Effector memory CD8-positive, alpha-beta T cell (primary cell): Measurements from ENCODE around the gene MIGA2.
A peak's percentile ranks its signal among the peaks of the same experiment; 100 is the strongest.
"Not testable (repeated sequence)": the region's sequence is repeated elsewhere in the genome, so short reads cannot be mapped to it uniquely, and the experiment has no call there.

Experiments
- ATAC-seq: fragments of 150-1000 bp; cut with Tn5 transposase; replicated peaks from 2 replicates; pipeline ENCODE4 v1.10.0; 2021; ENCODE audit warnings: mild to moderate bottlenecking, moderate library complexity
- DNase-seq, 3 experiments: peaks; one replicate each; pipeline ENCODE4 v3.0.0; 2021
- H3K27ac Mint-ChIP-seq, 2 donors: one replicate each; pipeline ENCODE4 v1.8.0; 2022; ENCODE audit warnings: mild to moderate bottlenecking in 2 of 2, mixed read lengths in 2 of 2, moderate library complexity in 2 of 2
- H3K27me3 Mint-ChIP-seq, 2 donors: one replicate each; pipeline ENCODE4 v1.8.0; 2022; ENCODE audit warnings: mixed read lengths in 2 of 2
- H3K36me3 Mint-ChIP-seq: one replicate; pipeline ENCODE4 v1.8.0; 2022; ENCODE audit warnings: mild to moderate bottlenecking, moderate library complexity, mixed read lengths; ENCODE audit not compliant: insufficient read depth
- H3K4me1 Mint-ChIP-seq, 2 donors: one replicate each; pipeline ENCODE4 v1.8.0; 2022; ENCODE audit warnings: low read depth in 2 of 2, mixed read lengths in 2 of 2
- H3K4me3 Mint-ChIP-seq, 2 donors: one replicate each; pipeline ENCODE4 v1.8.0; 2022; ENCODE audit warnings: mild to moderate bottlenecking in 2 of 2, mixed read lengths in 2 of 2, moderate library complexity in 2 of 2
- H3K9me3 Mint-ChIP-seq, 2 donors: one replicate each; pipeline ENCODE4 v1.8.0; 2022; ENCODE audit warnings: mixed read lengths in 2 of 2
- total RNA-seq, 9 experiments: gene quantifications; one replicate each; lab custom pipeline; 2026; lab: John Stamatoyannopoulos, UW

The MIGA2 gene
- 50.9 to 98.8 (median 65.4) reads per million in 9 experiments for total RNA-seq

- no peaks in the 10 kb centered on the region for H3K27me3 Mint-ChIP-seq
- peak; percentile 98 for ATAC-seq
- H3K36me3 Mint-ChIP-seq = peaks cover 26% of the 10 kb centered on the region
- H3K27ac Mint-ChIP-seq = peak within 1 kb of the TSS; percentile 92 to 95
- H3K4me3 Mint-ChIP-seq = peak within 1 kb of the TSS; percentile 98 to 99
- H3K4me1 Mint-ChIP-seq = peaks cover 33% of the 10 kb centered on the region in 2 donors
- H3K9me3 Mint-ChIP-seq = no peaks in the 10 kb centered on the region
- peak; percentile 86 to 92 (median 90) for DNase-seq
These were observed at the start of gene MIGA2 for GRCh38 chr9:129036241-129036922. Gene MIGA2, plus strand, starts transcription at chr9:129036626. Its CDS starts 3,969 bp downstream, at chr9:129040595.

- H3K27me3 Mint-ChIP-seq = no peaks in the 10 kb centered on the region
- DNase-seq = no peak
- H3K4me1 Mint-ChIP-seq = no peaks in the 10 kb centered on the region
- no peaks in the 10 kb centered on the region for H3K9me3 Mint-ChIP-seq
- no peak overlapping the region for H3K27ac Mint-ChIP-seq
- no peak overlapping the region for H3K4me3 Mint-ChIP-seq
- no peak for ATAC-seq
- H3K36me3 Mint-ChIP-seq = peaks cover 75% of the 10 kb centered on the region
These were observed 49.8 kb upstream of the MIGA2 start for GRCh38 chr9:128986671-128987070.

GRCh38 chr9:128987805-128988204, 48.6 kb upstream of the MIGA2 start:
- no peak for ATAC-seq
- Mint-ChIP-seq H3K4me1 (no peaks in the 10 kb centered on the region), H3K9me3 (no peaks in the 10 kb centered on the region), H3K27me3 (no peaks in the 10 kb centered on the region), H3K4me3 (no peak overlapping the region), H3K36me3 (peaks cover 75% of the 10 kb centered on the region), H3K27ac (peak overlapping the region in 1 of 2 donors; percentile 22)
- no peak for DNase-seq

- DNase-seq = no peak
- Mint-ChIP-seq H3K27ac (no peak overlapping the region), H3K27me3 (no peaks in the 10 kb centered on the region), H3K9me3 (no peaks in the 10 kb centered on the region), H3K36me3 (peaks cover 72% of the 10 kb centered on the region), H3K4me3 (no peak overlapping the region), H3K4me1 (no peaks in the 10 kb centered on the region)
- ATAC-seq = no peak
These were observed 43.4 kb upstream of the MIGA2 start for GRCh38 chr9:128992995-128993394.

- no peaks in the 10 kb centered on the region for H3K9me3 Mint-ChIP-seq
- ATAC-seq = no peak
- no peaks in the 10 kb centered on the region for H3K27me3 Mint-ChIP-seq
- H3K27ac Mint-ChIP-seq = peak overlapping the region in 1 of 2 donors; percentile 47
- no peak overlapping the region for H3K4me3 Mint-ChIP-seq
- DNase-seq = no peak
- H3K4me1 Mint-ChIP-seq = no peaks in the 10 kb centered on the region
- H3K36me3 Mint-ChIP-seq = peaks cover 71% of the 10 kb centered on the region
These were observed 40.6 kb upstream of the MIGA2 start for GRCh38 chr9:128995791-128996190.

GRCh38 chr9:128998462-128998861, 38.0 kb upstream of the MIGA2 start:
- no peak for DNase-seq
- no peaks in the 10 kb centered on the region for H3K9me3 Mint-ChIP-seq
- H3K4me1 Mint-ChIP-seq = no peaks in the 10 kb centered on the region
- H3K27me3 Mint-ChIP-seq = no peaks in the 10 kb centered on the region
- H3K27ac Mint-ChIP-seq = peak overlapping the region in 1 of 2 donors; percentile 65
- no peak overlapping the region for H3K4me3 Mint-ChIP-seq
- no peak for ATAC-seq
- peaks cover 68% of the 10 kb centered on the region for H3K36me3 Mint-ChIP-seq

- DNase-seq (no peak), ATAC-seq (no peak)
- Mint-ChIP-seq H3K4me3 (no peak overlapping the region), H3K9me3 (no peaks in the 10 kb centered on the region), H3K27me3 (no peaks in the 10 kb centered on the region), H3K27ac (no peak overlapping the region), H3K36me3 (peaks cover 68% of the 10 kb centered on the region), H3K4me1 (no peaks in the 10 kb centered on the region)
These were observed 36.7 kb upstream of the MIGA2 start for GRCh38 chr9:128999581-129000206.

- H3K4me1 Mint-ChIP-seq = peaks cover 0 to 3% of the 10 kb centered on the region in 2 donors
- DNase-seq = no peak
- H3K4me3 Mint-ChIP-seq = no peak overlapping the region
- no peak for ATAC-seq
- peaks cover 66% of the 10 kb centered on the region for H3K36me3 Mint-ChIP-seq
- peak overlapping the region; percentile 59 to 62 for H3K27ac Mint-ChIP-seq
- no peaks in the 10 kb centered on the region for H3K9me3 Mint-ChIP-seq
- no peaks in the 10 kb centered on the region for H3K27me3 Mint-ChIP-seq
These were observed 34.7 kb upstream of the MIGA2 start for GRCh38 chr9:129001504-129002325.

GRCh38 chr9:129002992-129003391, 33.4 kb upstream of the MIGA2 start:
- H3K9me3 Mint-ChIP-seq = no peaks in the 10 kb centered on the region
- H3K4me3 Mint-ChIP-seq = no peak overlapping the region
- ATAC-seq (no peak), DNase-seq (no peak)
- no peaks in the 10 kb centered on the region for H3K27me3 Mint-ChIP-seq
- peaks cover 0 to 4% of the 10 kb centered on the region in 2 donors for H3K4me1 Mint-ChIP-seq
- H3K36me3 Mint-ChIP-seq = peaks cover 56% of the 10 kb centered on the region
- peak overlapping the region in 1 of 2 donors; percentile 62 for H3K27ac Mint-ChIP-seq

- not testable (repeated sequence) for ATAC-seq, H3K4me1 Mint-ChIP-seq, H3K9me3 Mint-ChIP-seq, DNase-seq, H3K4me3 Mint-ChIP-seq, H3K27me3 Mint-ChIP-seq, H3K27ac Mint-ChIP-seq
- H3K36me3 Mint-ChIP-seq = peaks cover 44% of the 10 kb centered on the region
These were observed 32.3 kb upstream of the MIGA2 start for GRCh38 chr9:129004173-129004572.

GRCh38 chr9:129005336-129005997, 31.0 kb upstream of the MIGA2 start:
- H3K4me3 Mint-ChIP-seq = no peak overlapping the region
- peak overlapping the region in 1 of 2 donors; percentile 56 for H3K27ac Mint-ChIP-seq
- H3K36me3 Mint-ChIP-seq = peaks cover 40% of the 10 kb centered on the region

GRCh38 chr9:129006328-129007034, 29.9 kb upstream of the MIGA2 start:
- H3K27me3 Mint-ChIP-seq = no peaks in the 10 kb centered on the region
- peaks cover 0 to 4% of the 10 kb centered on the region in 2 donors for H3K4me1 Mint-ChIP-seq
- DNase-seq (peak; percentile 18 to 36 (median 21)), ATAC-seq (peak; percentile 69)
- peak overlapping the region in 1 of 2 donors; percentile 65 for H3K27ac Mint-ChIP-seq
- H3K36me3 Mint-ChIP-seq = peaks cover 36% of the 10 kb centered on the region
- no peaks in the 10 kb centered on the region for H3K9me3 Mint-ChIP-seq
- H3K4me3 Mint-ChIP-seq = no peak overlapping the region

More at GRCh38 chr9:129005336-129005997, 31.0 kb upstream of the MIGA2 start:
- no peak for DNase-seq
- ATAC-seq = no peak
- H3K9me3 Mint-ChIP-seq = no peaks in the 10 kb centered on the region
- peaks cover 0 to 4% of the 10 kb centered on the region in 2 donors for H3K4me1 Mint-ChIP-seq
- H3K27me3 Mint-ChIP-seq = no peaks in the 10 kb centered on the region
